NCI-H345 treated with DMSO at 0.1 percent for 48 hours (cell line): ENCODE results near the gene CD177.
"Not testable (repeated sequence)": the region's sequence is repeated elsewhere in the genome, so short reads cannot be mapped to it uniquely, and the experiment has no call there.

Experiments
- DNase-seq: peaks from one replicate; lab custom pipeline; 2025; ENCODE audit not compliant: unreplicated experiment; lab: John Stamatoyannopoulos, UW

CD177 gene

DNA sequence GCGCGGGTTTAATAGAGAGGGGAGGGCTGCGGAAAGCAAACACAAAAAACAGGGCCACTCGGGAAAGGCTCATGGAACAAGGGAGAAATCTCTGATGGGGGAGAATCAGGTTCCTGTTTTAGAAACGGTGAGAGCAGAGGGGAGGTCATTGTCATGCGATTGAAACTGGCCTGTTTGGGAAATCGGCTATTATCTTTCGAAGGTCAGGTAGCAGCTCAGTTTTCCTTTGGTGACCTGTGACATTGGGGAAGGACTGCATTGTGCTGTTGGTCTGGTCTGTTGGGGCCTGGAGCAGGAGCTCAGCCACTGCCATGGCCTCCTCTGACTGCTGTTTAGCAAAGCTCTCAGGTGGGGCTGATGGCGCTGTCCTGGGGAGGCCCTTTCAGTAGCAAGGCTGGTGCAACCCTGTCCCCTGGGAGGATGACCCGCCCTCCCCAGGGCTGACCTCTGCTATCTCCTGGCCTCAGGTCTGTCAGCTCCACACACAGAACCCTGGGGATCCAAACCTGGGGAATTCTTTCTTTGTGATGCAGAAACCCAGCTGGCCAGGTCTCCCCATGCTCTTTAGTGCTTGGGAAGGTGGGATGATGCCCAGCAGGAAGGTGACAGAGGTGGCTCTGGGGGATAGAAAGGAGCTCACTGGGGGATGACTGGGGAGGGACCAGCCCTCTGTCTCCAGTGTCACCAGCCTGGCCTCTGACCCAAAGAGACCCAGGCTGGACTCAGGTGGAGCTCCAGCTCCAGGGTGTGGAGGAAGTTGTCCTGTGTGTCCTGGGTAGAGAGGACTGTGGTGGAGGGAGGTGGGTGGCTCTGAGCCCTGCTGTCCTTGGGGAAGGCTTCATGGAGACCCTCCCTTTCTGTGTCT is 21.2 kb upstream of the CD177 start:
- DNase-seq, result no peak

DNA sequence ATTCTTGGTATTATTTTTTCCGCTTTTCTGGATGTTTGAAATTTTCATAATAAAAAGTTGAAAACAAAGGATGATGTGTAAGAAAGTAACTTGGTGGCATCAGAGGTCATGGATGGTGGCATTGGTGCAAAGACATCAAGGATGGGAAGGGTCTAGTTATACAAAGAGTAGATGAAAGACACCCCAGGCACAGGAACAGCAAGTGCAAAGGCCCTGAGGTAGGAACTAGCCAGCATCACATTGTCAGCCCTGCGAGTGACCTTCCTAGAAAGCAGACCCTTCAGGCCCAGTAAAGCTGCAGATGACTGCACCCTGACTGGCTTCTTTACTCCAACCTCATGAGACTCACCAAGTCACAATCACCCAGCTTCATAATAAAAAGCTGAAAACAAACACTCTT is 17.0 kb upstream of the CD177 start:
- not testable (repeated sequence) for DNase-seq

DNA sequence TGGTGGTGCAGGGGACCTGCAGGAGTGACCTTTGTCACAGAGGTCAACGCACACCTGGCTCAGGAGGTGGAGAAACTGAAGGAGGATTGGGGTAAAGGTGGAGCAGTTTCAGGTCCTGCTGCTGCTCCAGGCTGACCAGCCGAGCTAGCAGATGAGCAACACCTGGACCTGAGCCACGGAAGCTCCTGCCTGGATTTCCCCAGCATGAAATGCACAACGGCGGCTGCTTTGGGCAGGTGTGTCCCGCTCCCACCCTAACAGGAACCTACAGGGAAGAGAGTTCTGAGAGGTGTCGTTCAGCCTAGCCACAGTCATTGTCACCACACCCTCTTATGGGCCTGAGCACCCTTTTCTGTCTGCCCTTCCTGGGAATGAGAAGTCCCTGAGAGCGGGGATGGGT is 15.7 kb upstream of the CD177 start:
- DNase-seq, result no peak

DNA sequence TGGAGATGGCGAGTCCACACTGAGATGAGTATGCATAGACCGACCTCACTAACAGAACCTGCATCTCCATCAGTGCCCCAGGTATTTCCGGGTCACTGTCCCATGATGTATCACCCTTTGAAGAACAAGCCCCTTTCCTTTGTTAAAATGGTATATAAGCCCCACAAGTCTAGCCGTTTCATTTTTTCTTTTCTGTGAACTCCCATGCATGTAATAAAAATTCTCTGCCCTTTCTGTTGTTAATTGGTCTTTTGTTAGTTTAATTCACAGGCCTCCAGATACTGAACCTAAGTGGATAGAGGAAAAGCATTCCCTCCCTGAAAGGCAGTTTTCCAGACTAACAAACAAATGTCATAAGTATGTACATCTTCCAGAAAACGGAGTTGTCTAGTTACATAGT is 15.0 kb upstream of the CD177 start:
- DNase-seq, result no peak

DNA sequence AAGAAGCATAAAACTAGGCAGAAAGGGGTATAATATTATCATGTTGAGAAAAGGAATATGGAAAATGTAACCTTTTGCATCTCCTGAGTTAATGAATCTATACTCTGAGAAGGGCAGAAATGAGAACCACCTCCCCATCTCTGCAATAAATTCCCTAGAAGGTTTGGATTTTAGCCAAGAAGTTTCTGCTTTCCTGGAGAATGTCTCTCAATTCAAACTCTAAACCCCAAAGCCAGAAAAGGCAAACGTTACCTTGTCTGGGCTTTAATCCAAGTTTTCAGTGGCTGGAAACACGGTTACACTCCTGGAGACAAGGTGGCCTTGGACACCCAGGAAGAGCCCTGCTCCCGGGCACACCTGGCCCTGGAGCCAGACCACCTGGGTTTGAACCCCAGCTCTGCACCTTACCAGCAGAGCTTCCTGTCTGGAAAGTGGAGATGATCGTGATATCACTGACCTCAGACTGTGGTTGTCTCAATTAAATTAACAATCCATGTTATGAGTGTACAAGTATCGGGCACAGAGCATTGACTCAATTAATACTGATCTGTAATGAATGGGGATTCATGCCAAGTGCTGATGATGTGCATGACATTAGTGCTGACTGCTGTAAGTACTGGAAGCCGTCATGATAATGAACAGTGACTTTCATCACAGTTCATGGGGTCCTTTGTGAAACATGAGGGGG is 14.1 kb upstream of the CD177 start:
- not testable (repeated sequence) for DNase-seq

DNA sequence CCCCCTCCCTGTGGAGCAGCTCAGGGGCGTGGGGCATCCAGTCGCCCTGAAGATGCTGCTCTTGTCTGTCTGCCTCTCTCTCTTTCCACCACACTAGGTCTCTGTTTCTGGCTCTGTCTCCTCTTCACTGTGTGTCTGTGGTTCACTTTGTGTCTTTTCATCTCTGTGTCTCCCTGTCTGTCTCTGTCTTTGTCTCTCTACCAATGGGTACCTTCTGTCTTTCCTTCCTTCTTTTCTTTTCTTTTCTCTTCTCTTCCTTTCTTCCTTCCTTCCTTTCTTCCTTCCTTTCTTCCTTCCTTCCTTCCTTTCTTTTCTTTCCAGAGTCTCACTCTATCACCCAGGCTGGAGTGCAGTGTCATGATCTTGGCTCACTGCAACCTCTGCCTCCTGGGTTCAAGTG is 13.4 kb upstream of the CD177 start:
- not testable (repeated sequence) for DNase-seq

DNA sequence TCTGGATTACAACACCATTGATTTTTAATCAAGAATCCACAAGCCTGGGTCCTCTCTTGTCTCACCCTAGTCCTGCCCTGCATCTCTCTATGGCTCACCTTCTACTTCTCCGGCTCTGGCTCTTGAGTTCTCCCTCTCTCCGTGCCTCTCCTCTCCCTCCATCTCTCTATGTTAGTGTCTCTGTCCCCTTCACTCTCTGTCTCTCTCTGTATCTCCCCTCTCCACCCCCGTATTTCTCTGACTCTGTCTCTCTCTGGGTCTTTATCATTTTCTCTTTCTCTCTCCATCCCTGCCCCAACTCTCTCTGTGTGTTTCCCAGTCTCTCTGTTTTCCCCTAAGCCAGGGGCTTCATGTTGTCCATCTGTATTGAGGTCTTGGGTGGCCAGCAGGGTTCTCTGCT is 12.4 kb upstream of the CD177 start:
- not testable (repeated sequence) for DNase-seq

DNA sequence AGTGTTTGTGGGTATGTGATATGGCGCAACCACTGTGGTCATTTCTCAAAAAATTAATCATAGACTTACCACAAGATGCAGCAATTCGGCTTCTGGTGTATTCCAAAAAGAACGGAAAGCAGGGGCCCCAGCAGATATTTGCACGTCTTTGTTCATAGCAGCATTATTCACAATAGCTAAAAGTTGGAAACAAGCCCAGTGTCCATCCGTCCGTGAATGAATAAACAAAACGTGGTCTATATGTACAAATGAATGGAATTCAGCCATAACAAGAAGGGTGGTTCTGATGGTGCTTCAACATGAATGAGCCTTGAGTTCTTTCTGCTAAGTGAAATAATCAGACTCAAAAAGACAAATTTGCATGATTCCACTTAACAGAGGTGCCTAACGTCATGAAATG is 11.4 kb upstream of the CD177 start:
- peak; percentile 37 for DNase-seq

DNA sequence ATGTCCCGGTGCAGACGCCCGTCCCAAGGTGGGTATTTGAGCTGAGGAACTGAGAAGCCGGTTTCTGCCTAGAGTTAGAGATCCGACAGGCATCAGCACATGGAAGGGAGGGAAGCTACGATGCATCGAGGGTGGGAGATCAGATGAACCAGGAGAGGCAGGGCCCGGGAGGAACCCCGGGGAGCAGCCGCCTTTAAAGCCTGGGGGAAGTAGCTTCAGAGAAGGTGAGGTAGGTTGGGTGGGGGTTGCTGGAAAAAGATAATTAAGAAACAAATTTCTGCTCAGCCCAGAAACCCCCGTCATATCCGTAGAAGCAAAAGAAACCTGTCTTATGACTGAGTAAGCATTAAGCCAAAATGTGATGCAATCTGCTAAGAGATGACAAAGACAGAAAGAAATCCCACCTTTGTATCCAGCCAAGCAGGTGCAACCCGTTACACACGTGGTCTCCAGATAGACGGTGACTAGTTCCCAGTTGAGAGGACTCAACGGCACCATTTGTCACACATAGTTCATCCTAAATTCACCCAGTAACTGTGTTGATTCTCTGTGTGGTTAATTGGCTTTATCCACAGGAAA is 9.1 kb upstream of the CD177 start:
- DNase-seq, result not testable (repeated sequence)

DNA sequence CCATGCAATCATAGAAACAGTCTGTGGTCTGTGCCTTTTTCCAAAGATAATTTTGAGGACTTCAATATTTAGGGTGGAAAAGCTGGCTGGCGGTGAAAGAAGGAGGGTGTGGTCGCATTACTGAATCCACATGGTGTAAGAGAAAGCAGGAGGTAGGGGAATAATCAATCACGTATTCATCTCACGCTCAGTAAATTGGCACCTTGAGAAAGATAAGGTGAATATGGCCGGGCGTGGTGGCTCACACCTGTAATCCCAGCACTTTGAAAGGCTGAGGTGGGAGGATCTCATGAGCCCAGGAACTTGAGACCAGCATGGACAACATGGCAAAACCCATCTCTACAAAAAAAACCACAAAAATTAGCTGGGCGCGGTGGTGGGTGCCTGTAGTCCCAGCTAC is 3.7 kb upstream of the CD177 start:
- not testable (repeated sequence) for DNase-seq

DNA sequence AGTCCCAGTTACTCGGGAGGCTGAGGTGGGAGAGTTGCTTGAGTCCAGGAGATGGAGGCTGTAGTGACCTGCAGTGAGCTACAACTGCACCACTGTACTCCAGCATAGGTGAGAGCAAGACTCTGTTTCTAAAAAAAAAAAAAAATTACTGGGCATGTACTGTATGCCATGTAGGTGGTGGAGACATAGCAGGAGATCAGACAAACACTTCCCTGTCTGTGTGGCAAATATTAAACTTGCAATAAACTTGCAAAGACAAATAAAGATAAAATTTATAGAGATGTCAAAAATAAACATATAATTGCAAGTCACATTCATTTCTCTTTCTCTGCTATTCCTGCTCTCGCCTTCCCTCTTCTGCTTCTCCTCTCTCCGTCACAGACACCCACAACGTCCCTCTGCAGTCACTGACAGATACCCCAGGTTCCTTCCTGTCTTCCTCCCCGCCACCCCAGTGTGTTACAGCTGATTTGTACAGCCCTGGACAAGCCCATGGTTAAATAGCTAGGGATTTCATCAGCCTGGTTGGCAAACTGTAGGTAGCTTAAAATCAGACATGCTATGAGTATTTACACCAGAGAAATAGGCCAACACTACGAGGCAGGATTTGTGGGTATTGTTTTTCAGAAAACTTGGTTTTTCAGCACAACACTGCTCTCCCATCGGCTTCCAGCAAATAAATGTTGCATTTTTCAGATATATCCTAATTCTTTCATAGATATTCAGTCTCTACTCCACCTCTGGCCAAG is 1.3 kb upstream of the CD177 start:
- DNase-seq, result no peak

DNA sequence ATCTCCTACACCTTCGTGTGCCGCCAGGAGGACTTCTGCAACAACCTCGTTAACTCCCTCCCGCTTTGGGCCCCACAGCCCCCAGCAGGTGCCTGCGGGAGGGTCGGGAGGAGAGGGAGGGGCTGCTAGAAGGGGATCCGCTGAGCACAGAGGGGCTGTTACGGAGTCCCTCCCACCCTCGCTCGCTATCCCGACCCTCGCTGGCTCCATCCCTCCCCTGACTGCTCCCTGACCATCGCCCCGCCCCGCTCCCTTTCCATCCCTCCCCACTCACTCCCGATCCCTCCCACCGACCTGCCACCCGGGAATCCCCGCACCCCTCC is 780 bp downstream of the CD177 start:
- no peak for DNase-seq

DNA sequence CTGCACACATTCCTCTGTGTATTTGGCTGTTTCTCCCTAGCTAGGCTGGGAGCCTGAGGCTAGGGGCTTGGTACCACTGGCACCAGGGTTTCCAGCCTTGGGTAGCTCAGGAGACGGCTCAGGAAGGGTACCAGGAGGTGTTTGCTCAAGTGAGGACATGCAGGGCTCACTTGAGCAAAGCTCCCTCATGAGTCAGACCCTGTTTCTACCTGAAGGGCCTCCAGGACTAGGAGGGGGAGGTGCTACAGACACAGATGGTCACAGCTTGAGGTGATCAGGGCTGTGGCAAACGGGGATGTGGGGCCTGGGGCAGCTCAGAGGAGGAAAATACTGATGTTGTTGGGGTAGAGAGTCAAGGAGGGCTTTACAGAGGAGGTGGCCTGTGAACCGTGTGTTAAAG is 3.3 kb downstream of the CD177 start:
- DNase-seq, result not testable (repeated sequence)

DNA sequence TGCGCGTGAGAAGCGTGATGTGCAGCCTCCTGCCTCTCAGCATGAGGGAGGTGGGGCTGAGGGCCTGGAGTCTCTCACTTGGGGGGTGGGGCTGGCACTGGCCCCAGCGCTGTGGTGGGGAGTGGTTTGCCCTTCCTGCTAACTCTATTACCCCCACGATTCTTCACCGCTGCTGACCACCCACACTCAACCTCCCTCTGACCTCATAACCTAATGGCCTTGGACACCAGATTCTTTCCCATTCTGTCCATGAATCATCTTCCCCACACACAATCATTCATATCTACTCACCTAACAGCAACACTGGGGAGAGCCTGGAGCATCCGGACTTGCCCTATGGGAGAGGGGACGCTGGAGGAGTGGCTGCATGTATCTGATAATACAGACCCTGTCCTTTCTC is 8.7 kb downstream of the CD177 start:
- DNase-seq, result no peak

DNA sequence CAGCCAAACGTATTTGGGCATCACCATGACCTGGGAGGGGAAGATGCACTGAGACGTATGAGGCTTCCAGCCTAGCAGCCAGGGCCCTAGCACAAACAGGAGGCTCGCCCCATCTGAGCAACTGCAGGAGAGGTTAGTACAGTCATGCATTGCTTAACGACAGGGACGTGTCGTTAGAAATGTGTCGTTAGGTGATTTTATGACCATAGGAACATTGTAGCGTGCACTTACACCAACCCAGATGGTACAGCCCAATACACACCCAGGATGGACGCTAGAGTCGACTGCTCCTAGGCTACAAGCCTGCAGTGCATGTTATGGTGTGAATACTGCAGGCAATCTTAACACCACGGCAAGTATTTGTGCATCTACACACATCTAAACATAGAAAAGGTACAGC is 9.3 kb downstream of the CD177 start:
- no peak for DNase-seq

DNA sequence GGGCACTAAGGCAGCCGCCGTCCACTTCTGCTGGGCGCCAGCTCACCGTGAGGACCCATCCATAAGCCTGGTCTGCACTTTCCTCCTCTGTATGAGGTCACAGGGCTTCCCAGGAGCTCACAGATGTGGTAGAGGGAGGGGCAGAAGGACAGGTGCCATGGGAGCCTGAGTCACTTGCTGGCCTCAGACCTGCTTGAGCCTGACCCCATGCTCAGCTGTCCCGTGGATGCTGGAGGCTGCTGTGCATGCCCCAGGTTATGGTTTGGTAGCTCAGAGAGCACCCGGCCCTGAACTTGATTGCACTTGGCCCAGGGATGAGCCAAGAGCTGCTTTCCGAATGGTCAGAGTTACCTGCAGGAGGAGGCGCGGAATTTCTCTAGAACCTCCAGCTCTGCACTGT is 12.2 kb downstream of the CD177 start:
- DNase-seq, result not testable (repeated sequence)

DNA sequence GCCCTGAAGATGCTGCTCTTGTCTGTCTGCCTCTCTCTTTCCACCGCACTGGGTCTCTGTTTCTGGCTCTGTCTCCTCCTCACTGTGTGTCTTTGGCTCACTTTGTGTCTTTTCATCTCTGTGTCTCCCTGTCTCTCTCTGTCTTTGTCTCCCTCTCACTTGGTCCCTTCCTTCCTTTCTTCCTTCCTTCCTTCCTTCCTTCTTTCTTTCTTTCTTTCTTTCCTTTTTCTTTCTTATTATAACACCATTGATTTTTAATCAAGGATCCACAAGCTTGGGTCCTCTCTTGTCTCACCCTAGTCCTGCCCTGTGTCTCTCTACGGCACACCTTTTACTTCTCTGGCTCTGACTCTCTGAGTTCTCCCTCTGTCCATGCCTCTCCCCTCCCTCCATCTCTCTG is 14.3 kb downstream of the CD177 start:
- no peak for DNase-seq

DNA sequence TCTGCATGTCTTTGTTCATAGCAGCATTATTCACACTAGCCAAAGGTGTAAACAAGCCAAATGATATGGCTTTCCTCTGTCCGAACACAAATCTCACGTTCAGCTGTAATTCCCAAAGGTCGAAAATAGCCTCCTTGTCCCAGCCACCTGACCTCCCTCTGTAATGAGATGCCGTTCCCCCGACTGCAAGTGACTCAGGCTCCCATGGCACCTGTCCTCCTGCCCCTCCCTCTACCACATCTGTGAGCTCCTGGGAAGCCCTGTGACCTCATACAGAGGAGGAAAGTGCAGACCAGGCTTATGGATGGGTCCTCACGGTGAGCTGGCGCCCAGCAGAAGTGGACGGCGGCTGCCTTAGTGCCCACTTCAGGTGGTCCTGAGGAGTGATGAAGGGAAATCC is 15.4 kb downstream of the CD177 start:
- not testable (repeated sequence) for DNase-seq

DNA sequence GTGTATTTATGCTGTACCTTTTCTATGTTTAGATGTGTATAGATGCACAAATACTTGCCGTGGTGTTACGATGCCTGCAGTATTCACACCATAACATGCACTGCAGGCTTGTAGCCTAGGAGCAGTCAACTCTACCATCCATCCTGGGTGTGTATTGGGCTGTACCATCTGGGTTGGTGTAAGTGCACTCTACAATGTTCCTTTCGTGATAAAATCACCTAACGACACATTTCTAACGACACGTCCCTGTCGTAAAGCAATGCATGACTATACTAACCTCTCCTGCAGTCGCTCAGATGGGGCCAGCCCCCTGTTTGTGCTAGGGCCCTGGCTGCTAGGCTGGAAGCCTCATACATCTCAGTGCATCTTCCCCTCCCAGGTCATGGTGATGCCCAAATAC is 18.4 kb downstream of the CD177 start:
- DNase-seq, result no peak

DNA sequence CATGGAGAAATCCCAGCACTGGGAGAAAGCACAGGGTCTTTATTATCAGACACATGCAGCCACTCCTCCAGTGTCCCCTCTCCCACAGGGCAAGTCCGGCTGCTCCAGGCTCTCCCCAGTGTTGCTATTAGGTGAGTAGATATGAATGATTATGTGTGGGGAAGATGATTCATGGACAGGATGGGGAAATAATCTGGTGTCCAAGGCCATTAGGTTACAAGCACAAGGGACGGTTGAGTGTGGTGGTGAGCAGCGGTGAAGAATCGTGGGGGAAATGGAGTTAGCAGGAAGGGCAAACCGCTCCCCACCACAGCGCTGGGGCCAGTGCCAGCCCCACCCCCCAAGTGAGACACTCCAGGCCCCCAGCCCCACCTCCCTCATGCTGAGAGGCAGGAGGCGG is 19.0 kb downstream of the CD177 start:
- DNase-seq, result no peak

DNA sequence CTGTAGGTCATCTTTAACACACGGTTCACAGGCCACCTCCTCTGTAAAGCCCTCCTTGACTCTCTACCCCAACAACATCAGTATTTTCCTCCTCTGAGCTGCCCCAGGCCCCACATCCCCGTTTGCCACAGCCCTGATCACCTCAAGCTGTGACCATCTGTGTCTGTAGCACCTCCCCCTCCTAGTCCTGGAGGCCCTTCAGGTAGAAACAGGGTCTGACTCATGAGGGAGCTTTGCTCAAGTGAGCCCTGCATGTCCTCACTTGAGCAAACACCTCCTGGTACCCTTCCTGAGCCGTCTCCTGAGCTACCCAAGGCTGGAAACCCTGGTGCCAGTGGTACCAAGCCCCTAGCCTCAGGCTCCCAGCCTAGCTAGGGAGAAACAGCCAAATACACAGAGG is 24.1 kb downstream of the CD177 start:
- not testable (repeated sequence) for DNase-seq

DNA sequence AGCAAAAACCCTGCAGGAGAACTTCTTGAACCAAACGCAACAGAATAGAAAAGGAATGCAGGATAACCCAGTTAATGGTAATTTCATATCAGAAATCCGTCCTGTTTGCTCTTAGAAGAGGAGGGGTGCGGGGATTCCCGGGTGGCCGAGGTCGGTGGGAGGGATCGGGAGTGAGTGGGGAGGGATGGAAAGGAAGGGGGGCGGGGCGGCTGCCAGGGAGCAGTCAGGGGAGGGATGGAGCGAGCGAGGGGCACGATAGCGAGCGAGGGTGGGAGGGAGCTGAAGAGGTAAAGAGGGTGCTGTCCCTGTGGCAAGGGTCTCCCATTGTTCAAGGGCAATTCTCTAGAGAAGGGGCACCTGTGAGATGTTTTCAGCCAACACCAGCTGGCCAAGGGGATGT is 26.5 kb downstream of the CD177 start:
- DNase-seq, result no peak
